Hindlimb muscle (tissue), 1 donor: Measurements from ENCODE around the gene NCOA1. TPM values are rescaled to one million over a fixed set of nuclear protein-coding genes. Genes with fewer than 3 reads are reported as not detected.

ENCODE experiments used
- DNase-seq: peaks from one replicate; pipeline ENCODE4 v3.0.0-alpha.2; 2013
- polyA plus RNA-seq: library from polyadenylated mRNA; unstranded; fragments of 120-200 nt; gene quantifications from one replicate; pipeline ENCODE4 v1.2.1, GENCODE V29; 2013; ENCODE audit not compliant: insufficient read length

Gene NCOA1
- polyA plus RNA-seq, 1 donor, result 132 TPM

GRCh38 chr2:24745825-24746224, 254.8 kb downstream of the NCOA1 start:
- no peak for DNase-seq

GRCh38 chr2:24747299-24747698, 256.2 kb downstream of the NCOA1 start:
- DNase-seq, result no peak

GRCh38 chr2:24749069-24749691, 258.1 kb downstream of the NCOA1 start:
- no peak for DNase-seq

- no peak for DNase-seq
These were observed 264.1 kb downstream of the NCOA1 start for GRCh38 chr2:24754985-24755705.

- DNase-seq, result no peak
These were observed 265.7 kb downstream of the NCOA1 start for GRCh38 chr2:24756789-24757188.

GRCh38 chr2:24761866-24762265, 270.8 kb downstream of the NCOA1 start:
- DNase-seq, result no peak

- no peak for DNase-seq
These were observed 271.5 kb downstream of the NCOA1 start for GRCh38 chr2:24762518-24762917.

- DNase-seq, result no peak
These were observed 272.8 kb downstream of the NCOA1 start for GRCh38 chr2:24763843-24764242.

GRCh38 chr2:24766609-24767008, 275.6 kb downstream of the NCOA1 start:
- no peak for DNase-seq

- DNase-seq, result no peak
These were observed 277.0 kb downstream of the NCOA1 start for GRCh38 chr2:24768013-24768412.

- DNase-seq, result no peak
These were observed 277.5 kb downstream of the NCOA1 start for GRCh38 chr2:24768601-24769000.

GRCh38 chr2:24771061-24771460, 280.0 kb downstream of the NCOA1 start:
- no peak for DNase-seq

GRCh38 chr2:24771764-24772586, 280.9 kb downstream of the NCOA1 start:
- no peak for DNase-seq

GRCh38 chr2:24774373-24774772, 283.3 kb downstream of the NCOA1 start:
- no peak for DNase-seq

- DNase-seq, result no peak
These were observed 288.1 kb downstream of the NCOA1 start for GRCh38 chr2:24779116-24779515.

- DNase-seq, result no peak
These were observed 292.6 kb downstream of the NCOA1 start for GRCh38 chr2:24783641-24784040.

GRCh38 chr2:24785671-24786321, 294.7 kb downstream of the NCOA1 start:
- DNase-seq, result no peak

- no peak for DNase-seq
These were observed 296.5 kb downstream of the NCOA1 start for GRCh38 chr2:24787532-24787931.

- no peak for DNase-seq
These were observed 297.8 kb downstream of the NCOA1 start for GRCh38 chr2:24788816-24789215.

GRCh38 chr2:24791452-24791851, 300.4 kb downstream of the NCOA1 start:
- no peak for DNase-seq

- DNase-seq, result no peak
These were observed 301.5 kb downstream of the NCOA1 start for GRCh38 chr2:24792542-24792873.

- DNase-seq, result peak; percentile 97
These were observed 302.1 kb downstream of the NCOA1 start, which contains the start of the genes CENPO and PTRHD1 for GRCh38 chr2:24792874-24793760. Gene CENPO (plus strand): TSS chr2:24793425. CDS start chr2:24793920, 495 bp downstream. Gene PTRHD1 (minus strand): TSS chr2:24793391. CDS start chr2:24793377, 14 bp downstream.
